ENCODE measurements around the gene RHOB.

- TF ChIP-seq CTCF (conservative IDR thresholded peaks at IDR 0.05) (no peak), ZFX (IDR thresholded peaks at IDR 0.05) (no peak)
These were observed 17.3 kb upstream of the RHOB start for GRCh38 chr2:20429528-20429927.

All from C4-2B (cell line).